K562 treated with DMSO at 1 percent for 24 hours (cell line): ENCODE data around the gene PORCN. TPM values are rescaled to one million over a fixed set of nuclear protein-coding genes. Genes with fewer than 3 reads are reported as not detected.

Source experiments
- total RNA-seq: library from RNA; unstranded; fragments of 300-600 nt; gene quantifications from 2 replicates; pipeline ENCODE4 v1.2.3, GENCODE V29; 2022; ENCODE audit warnings: low read depth; ENCODE audit not compliant: insufficient read depth

Gene PORCN
- total RNA-seq = 6.7 and 11.1 TPM in 2 replicates

GRCh38 chrX:48508400-48509244, at the start of gene PORCN:
PORCN (plus strand) TSS chrX:48508992; CDS start chrX:48509821, 829 bp downstream.

GRCh38 chrX:48470110-48470832, 38.5 kb upstream of the PORCN start, which contains the start of gene SLC38A5:
SLC38A5 (minus strand) TSS chrX:48470260; CDS start chrX:48467924, 2,336 bp downstream.

DNA sequence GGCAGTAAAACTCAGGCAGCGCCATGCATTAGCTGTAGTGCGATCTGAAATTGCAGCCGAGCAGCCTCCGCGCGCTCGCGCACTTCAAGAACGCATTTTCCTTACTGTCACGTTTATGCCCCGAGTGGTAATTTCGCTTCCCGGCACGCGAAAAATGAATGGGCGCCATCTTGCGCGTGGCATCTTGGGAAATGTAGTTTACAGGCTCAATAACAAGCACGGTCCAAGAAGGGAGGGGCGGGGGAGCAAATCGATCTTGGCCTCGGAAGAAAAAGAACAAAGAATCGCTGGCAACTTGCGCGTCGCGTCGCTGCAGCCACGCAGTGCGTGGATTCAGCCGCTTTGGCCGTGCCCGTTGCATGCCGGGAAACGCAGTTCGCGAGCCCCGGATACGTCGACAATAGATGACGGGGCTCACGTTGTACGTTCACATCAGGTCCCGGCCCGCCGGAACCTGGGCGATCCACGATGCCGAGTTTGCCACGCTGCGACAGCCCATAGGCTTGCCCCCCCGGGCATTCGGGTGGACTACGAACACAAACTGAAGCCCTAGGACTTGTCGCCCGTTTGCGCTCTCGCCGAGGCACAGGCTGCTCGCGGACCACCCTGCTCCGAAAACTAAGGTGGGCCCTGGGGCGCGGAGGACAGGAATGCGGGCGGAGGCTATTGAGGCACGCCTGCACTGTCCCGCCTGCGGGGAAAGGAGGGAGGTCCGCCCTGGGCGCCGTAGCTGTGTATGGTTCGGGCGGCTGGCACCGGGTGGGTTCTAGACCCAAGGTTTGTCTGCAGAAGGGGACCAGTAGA, 32.8 kb upstream of the PORCN start, which contains the start of gene FTSJ1:
FTSJ1 (plus strand) TSS at position 426 of the 804 bp plus-strand sequence. CDS start 1,849 bp downstream, outside the sequence.

DNA sequence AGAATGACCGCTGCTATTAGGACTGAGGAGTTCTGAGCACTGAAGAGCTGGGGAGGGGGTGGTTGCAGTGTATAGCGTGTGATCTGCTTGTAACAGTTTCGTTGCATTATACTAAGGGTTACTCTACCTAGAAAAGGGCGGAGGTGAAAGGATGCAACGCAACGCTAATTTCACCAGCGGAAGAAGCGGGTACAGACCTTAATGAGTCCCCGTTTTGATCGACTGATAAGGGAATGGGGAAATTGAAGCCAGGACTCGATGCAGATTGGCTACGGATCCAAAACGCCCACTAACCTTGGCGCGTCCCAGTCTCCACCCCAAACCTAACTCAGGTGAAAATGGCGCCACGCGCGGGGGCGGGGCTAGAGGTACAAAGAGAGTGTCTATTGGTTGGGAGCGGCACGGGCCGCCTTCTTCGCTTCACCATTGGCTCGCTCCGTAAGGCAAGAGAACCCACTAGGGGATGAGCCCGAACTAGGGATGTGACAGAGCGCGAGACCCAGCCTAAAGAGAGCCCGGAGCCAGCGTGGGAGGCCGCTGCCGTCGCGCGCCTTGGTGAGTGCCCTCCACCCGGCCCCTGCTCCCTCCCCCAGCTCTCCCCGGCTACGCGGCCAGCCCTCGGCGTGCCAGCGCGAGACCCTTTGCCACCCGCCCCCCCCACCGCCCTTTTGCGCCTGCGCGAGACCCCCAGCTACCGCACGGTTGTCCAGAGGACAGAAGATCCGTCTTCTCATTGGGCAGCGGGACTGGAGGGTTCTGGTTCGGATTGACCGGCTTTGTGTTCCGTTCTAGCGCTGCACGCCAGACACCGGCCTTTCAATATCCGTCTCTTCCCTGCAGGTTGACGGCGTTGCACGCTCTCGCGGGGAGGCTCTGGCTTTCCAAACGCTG, 12.8 kb downstream of the PORCN start, which contains the start of gene EBP:
EBP (plus strand) TSS at position 456 of the 891 bp plus-strand sequence. CDS start 1,964 bp downstream, outside the sequence.

DNA sequence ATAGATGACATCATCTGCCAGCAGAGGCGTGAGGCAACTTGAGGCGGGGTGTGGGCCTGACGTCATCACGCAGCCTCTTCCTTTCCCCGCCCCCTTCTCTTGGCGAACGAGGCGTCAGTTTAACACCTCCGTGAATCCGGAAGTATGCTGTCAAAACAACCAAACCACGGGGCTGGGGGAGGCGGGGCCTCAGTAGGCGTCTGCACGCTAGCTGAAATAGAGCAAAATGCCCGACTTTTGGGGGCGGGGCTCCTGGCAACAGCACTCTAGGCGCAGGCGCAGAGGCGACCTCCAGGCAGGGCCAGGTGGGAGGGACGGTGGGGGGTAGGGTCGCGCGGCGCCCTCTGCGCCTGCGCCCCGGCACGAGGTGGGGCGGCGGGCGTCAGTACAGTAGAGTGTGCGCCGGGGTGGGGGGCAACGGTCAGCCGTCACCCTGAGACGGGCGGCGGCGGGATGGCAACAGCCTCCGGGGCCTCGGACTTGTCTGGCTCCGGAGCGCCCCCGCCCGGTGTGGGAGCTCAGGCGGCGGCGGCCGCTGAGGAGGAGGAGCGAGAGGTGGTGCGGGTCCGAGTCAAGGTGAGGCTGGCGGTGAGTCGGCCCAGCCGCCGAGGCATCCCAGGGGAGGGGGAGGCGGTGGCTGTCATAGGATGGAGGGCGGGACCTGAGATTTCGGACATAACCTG, 30.7 kb downstream of the PORCN start, which contains the start of gene TBC1D25:
TBC1D25 (plus strand) TSS at position 370 of the 683 bp plus-strand sequence; CDS start at position 454, 84 bp downstream.

Other genes starting within 250 kb of the PORCN start
- gene SSX3, start 152.3 kb upstream of the PORCN start, total RNA-seq = 36.3 and 37.7 TPM in 2 replicates
- gene SSX4, start 125.5 kb upstream of the PORCN start, total RNA-seq = 14.1 TPM in 1 of 2 replicates, not detected in the other
- 9.5 and 22.0 TPM in 2 replicates for gene SSX4B, start 97.0 kb upstream of the PORCN start, total RNA-seq
- gene SLC38A5, start 38.7 kb upstream of the PORCN start, total RNA-seq = 27.2 and 36.4 TPM in 2 replicates
- gene FTSJ1, start 32.8 kb upstream of the PORCN start, total RNA-seq = 45.6 and 45.9 TPM in 2 replicates
- 236 and 255 TPM in 2 replicates for gene EBP, start 12.8 kb downstream of the PORCN start, total RNA-seq
- gene TBC1D25, start 30.7 kb downstream of the PORCN start, total RNA-seq = 11.5 and 12.9 TPM in 2 replicates
- gene RBM3, start 65.5 kb downstream of the PORCN start, total RNA-seq = 60.6 and 67.0 TPM in 2 replicates
- gene WDR13, start 88.5 kb downstream of the PORCN start, total RNA-seq = 93.9 and 94.4 TPM in 2 replicates
- gene WAS, start 174.8 kb downstream of the PORCN start, total RNA-seq = 20.6 and 24.7 TPM in 2 replicates
- 39.3 and 40.4 TPM in 2 replicates for gene SUV39H1, start 187.7 kb downstream of the PORCN start, total RNA-seq